Upper lobe of left lung (tissue), 6 donors: ENCODE data around the gene PRM3. TPM values are rescaled to one million over a fixed set of nuclear protein-coding genes. Genes with fewer than 3 reads are reported as not detected.

Experiments
- ATAC-seq, 2 donors: fragments of 200-7000 bp; cut with Tn5 transposase; one replicate each; pipeline ENCODE4 v1.9.1; 2022; ENCODE audit warnings: mild to moderate bottlenecking in 2 of 2, moderate library complexity in 2 of 2; ENCODE audit not compliant: low FRiP score in 2 of 2
- DNase-seq, 2 donors: peaks; one replicate each; pipeline ENCODE4 v3.0.0-alpha.2; 2019 to 2020
- H3K27ac ChIP-seq, 4 donors: fragments of 200-600 bp; sonication (generic); one replicate each; pipeline ENCODE4 v1.5.1; 2016 to 2019
- H3K27me3 ChIP-seq, 4 donors: fragments of 200-600 bp; sonication (generic); one replicate each; pipeline ENCODE4 v1.5.1; 2017 to 2019
- H3K36me3 ChIP-seq, 4 donors: fragments of 200-600 bp; sonication (generic); one replicate each; pipeline ENCODE4 v1.5.1; 2016 to 2019
- H3K4me1 ChIP-seq, 4 donors: fragments of 200-600 bp; sonication (generic); one replicate each; pipeline ENCODE4 v1.5.1; 2018 to 2019
- H3K4me3 ChIP-seq, 4 donors: fragments of 200-600 bp; sonication (generic); one replicate each; pipeline ENCODE4 v1.5.1; 2017 to 2019; ENCODE audit warnings: mild to moderate bottlenecking in 2 of 4, moderate library complexity in 1 of 4
- H3K9me3 ChIP-seq, 4 donors: fragments of 200-600 bp; sonication (generic); one replicate each; pipeline ENCODE4 v1.5.1; 2018 to 2019
- CTCF ChIP-seq, 6 experiments: fragments of 450-650 bp in 4 of 6; fragments of 200-600 bp in 2 of 6; sonication (generic) in 2 of 6; IDR thresholded peaks; one replicate each; pipeline ENCODE4 v1.5.1; 2016 to 2019; ENCODE audit warnings: antibody characterized with exemption in 6 of 6
- EP300 ChIP-seq, 4 donors: sonication (generic); formaldehyde crosslinking; IDR thresholded peaks; one replicate each; pipeline ENCODE4 v1.5.1; 2017; ENCODE audit warnings: antibody characterized with exemption in 4 of 4, control low read depth in 2 of 4
- POLR2A ChIP-seq, 4 donors: fragments of 450-650 bp; IDR thresholded peaks; one replicate each; pipeline ENCODE4 v1.5.1; 2016 to 2017; ENCODE audit warnings: antibody characterized with exemption in 4 of 4, mild to moderate bottlenecking in 2 of 4
- POLR2AphosphoS5 ChIP-seq, 2 donors: sonication (generic); formaldehyde crosslinking; IDR thresholded peaks; one replicate each; pipeline ENCODE4 v1.5.1; 2017; ENCODE audit warnings: antibody characterized with exemption in 2 of 2
- WGBS, 2 donors: methylation state at CpG; one replicate each; pipeline ENCODE4 v1.1.5; 2017 to 2018; 5-methylcytosine and 5-hydroxymethylcytosine counted together
- total RNA-seq, 6 donors: library from RNA; depleted of rRNA in 4 of 6; stranded (reverse); fragments of >200 nt in 4 of 6; gene quantifications; one replicate each; pipeline versions ENCODE4 v1.1.0 to v1.2.1, GENCODE V29; 2016 to 2021
- donor health status: DM: no; HTN: no; CAD: no; lungs with moderate emphysema.
- donor health status: DM: no; HTN: yes; CAD: no; lungs with severe emphysema.

PRM3 gene
- total RNA-seq, 6 donors from 2014 or later, result not detected

- no peak for DNase-seq
- H3K4me3 ChIP-seq, result no peak overlapping the region
- 78% methylated on average over 10 of the region's 10 CpGs for WGBS, 2 donors
- no peak for TF ChIP-seq POLR2A (IDR thresholded peaks at IDR 0.05)
- no peak for TF ChIP-seq POLR2AphosphoS5 (IDR thresholded peaks at IDR 0.05)
- no peak for TF ChIP-seq EP300 (IDR thresholded peaks at IDR 0.05)
- TF ChIP-seq CTCF (IDR thresholded peaks at IDR 0.05), result no peak
- H3K27me3 ChIP-seq, result no peaks in the 10 kb centered on the region
- no peak for ATAC-seq
- no peaks in the 10 kb centered on the region for H3K36me3 ChIP-seq
- H3K9me3 ChIP-seq, result no peaks in the 10 kb centered on the region
- H3K27ac ChIP-seq, result peak overlapping the region in 1 of 4 donors; percentile 30
- peaks cover 3 to 6% (median 5%) of the 10 kb centered on the region in 4 donors for H3K4me1 ChIP-seq
Observed at GRCh38 chr16:11239644-11240632, 33.5 kb downstream of the PRM3 start.

- H3K36me3 ChIP-seq, result no peaks in the 10 kb centered on the region
- H3K27me3 ChIP-seq, result no peaks in the 10 kb centered on the region
- 96 to 97% methylated on average over 13 to 15 of the region's 15 CpGs for WGBS, 2 donors
- ATAC-seq, result no peak
- no peaks in the 10 kb centered on the region for H3K9me3 ChIP-seq
- TF ChIP-seq POLR2AphosphoS5 (IDR thresholded peaks at IDR 0.05) (no peak), CTCF (IDR thresholded peaks at IDR 0.05) (no peak), POLR2A (IDR thresholded peaks at IDR 0.05) (no peak), EP300 (IDR thresholded peaks at IDR 0.05) (no peak)
- H3K4me3 ChIP-seq, result no peak overlapping the region
- no peak overlapping the region for H3K27ac ChIP-seq
- peaks cover 4 to 6% (median 5%) of the 10 kb centered on the region in 4 donors for H3K4me1 ChIP-seq
- DNase-seq, result no peak
Observed at GRCh38 chr16:11238272-11239202, 34.9 kb downstream of the PRM3 start.

GRCh38 chr16:11236461-11237254 is 36.8 kb downstream of the PRM3 start:
- H3K4me3 ChIP-seq, result no peak overlapping the region
- no peaks in the 10 kb centered on the region for H3K9me3 ChIP-seq
- peak in 1 of 2 donors; percentile 77 for DNase-seq
- H3K27ac ChIP-seq, result peak overlapping the region in 1 of 4 donors; percentile 6
- TF ChIP-seq EP300 (IDR thresholded peaks at IDR 0.05) (no peak), POLR2AphosphoS5 (IDR thresholded peaks at IDR 0.05) (peak in 1 of 2 donors; percentile 9)
- H3K27me3 ChIP-seq, result no peaks in the 10 kb centered on the region
- H3K4me1 ChIP-seq, result peaks cover 6 to 15% (median 12%) of the 10 kb centered on the region in 4 donors
- peak; percentile 66 to 67 for ATAC-seq
- 62 to 77% methylated on average over 9 to 10 of the region's 10 CpGs for WGBS, 2 donors
- H3K36me3 ChIP-seq, result no peaks in the 10 kb centered on the region

GRCh38 chr16:11235703-11235991 is 37.8 kb downstream of the PRM3 start:
- Histone ChIP-seq H3K4me3 (no peak overlapping the region), H3K27me3 (no peaks in the 10 kb centered on the region), H3K36me3 (no peaks in the 10 kb centered on the region), H3K4me1 (peaks cover 7 to 15% (median 12%) of the 10 kb centered on the region in 4 donors), H3K27ac (no peak overlapping the region), H3K9me3 (no peaks in the 10 kb centered on the region)
- 73 to 74% methylated on average over 5 of the region's 5 CpGs for WGBS, 2 donors
- TF ChIP-seq POLR2A (IDR thresholded peaks at IDR 0.05) (no peak), EP300 (IDR thresholded peaks at IDR 0.05) (no peak), POLR2AphosphoS5 (IDR thresholded peaks at IDR 0.05) (no peak), CTCF (IDR thresholded peaks at IDR 0.05) (no peak)
- DNase-seq, result no peak
- ATAC-seq, result no peak
